Left ventricle myocardium inferior (tissue), 1 donor: ENCODE results near the gene RGS6. TPM values are rescaled to one million over a fixed set of nuclear protein-coding genes. Genes with fewer than 3 reads are reported as not detected.

Experiments
- DNase-seq: peaks from one replicate; pipeline ENCODE4 v3.0.0-alpha.2; 2020
- H3K27ac ChIP-seq: fragments of 200-600 bp; replicated peaks from 2 replicates; pipeline ENCODE4 v1.8.0; 2021
- H3K27me3 ChIP-seq: fragments of 200-600 bp; 2 replicates; pipeline ENCODE4 v1.8.0; 2021; ENCODE audit warnings: low read depth
- H3K36me3 ChIP-seq: fragments of 200-600 bp; 2 replicates; pipeline ENCODE4 v1.8.0; 2021
- H3K4me1 ChIP-seq: fragments of 200-600 bp; 2 replicates; pipeline ENCODE4 v1.8.0; 2021
- H3K4me3 ChIP-seq: fragments of 200-600 bp; 2 replicates; pipeline ENCODE4 v1.8.0; 2021; ENCODE audit warnings: mild to moderate bottlenecking, moderate library complexity
- H3K9me3 ChIP-seq: fragments of 200-600 bp; replicated peaks from 2 replicates; pipeline ENCODE4 v1.8.0; 2021
- CTCF ChIP-seq: fragments of 200-600 bp; IDR thresholded peaks from 2 replicates; pipeline ENCODE4 v1.8.0; 2021; ENCODE audit warnings: antibody characterized with exemption, mild to moderate bottlenecking, borderline replicate concordance
- intact Hi-C: fragments of 100-400 bp; cut with micrococcal nuclease; formaldehyde crosslinking; loops from one replicate; pipeline ENCODE4 v1.11.0; 2022
- total RNA-seq: library from RNA; stranded (reverse); fragmentation: NEBNext Ultra II Directional; extraction: Animal tissue kit (Norgen Biotek cat#: 25700); gene quantifications from one replicate; pipeline ENCODE4 v1.2.1, GENCODE V29; 2021
- donor health status: DM: no; HTN: yes; CAD: no; lungs with severe emphysema.

Gene RGS6
- total RNA-seq, 1 donor from 2014 or later, result 23.0 TPM

- no peak overlapping the region for H3K27ac ChIP-seq
- intact Hi-C loops, result no loop called here
- H3K36me3 ChIP-seq, result no peaks in the 10 kb centered on the region
- H3K27me3 ChIP-seq, result no peaks in the 10 kb centered on the region
- H3K4me1 ChIP-seq, result no peaks in the 10 kb centered on the region
- no peak overlapping the region for H3K4me3 ChIP-seq
- no peak for TF ChIP-seq CTCF
- no peak for DNase-seq
- no peaks in the 10 kb centered on the region for H3K9me3 ChIP-seq
Observed at GRCh38 chr14:72448212-72448611, 516.0 kb downstream of the RGS6 start.

GRCh38 chr14:72450473-72451044 is 518.3 kb downstream of the RGS6 start:
- intact Hi-C loops, result no loop called here
- Histone ChIP-seq H3K4me3 (no peak overlapping the region), H3K4me1 (no peaks in the 10 kb centered on the region), H3K27me3 (no peaks in the 10 kb centered on the region), H3K27ac (no peak overlapping the region), H3K9me3 (no peaks in the 10 kb centered on the region), H3K36me3 (no peaks in the 10 kb centered on the region)
- DNase-seq, result no peak
- no peak for TF ChIP-seq CTCF

GRCh38 chr14:72451054-72451972 is 519.1 kb downstream of the RGS6 start:
- Histone ChIP-seq H3K36me3 (no peaks in the 10 kb centered on the region), H3K27me3 (no peaks in the 10 kb centered on the region), H3K27ac (no peak overlapping the region), H3K9me3 (no peaks in the 10 kb centered on the region), H3K4me3 (no peak overlapping the region), H3K4me1 (no peaks in the 10 kb centered on the region)
- no peak for TF ChIP-seq CTCF
- DNase-seq, result no peak
- intact Hi-C loops, result no loop called here

- no peak for DNase-seq
- Histone ChIP-seq H3K36me3 (no peaks in the 10 kb centered on the region), H3K4me3 (no peak overlapping the region), H3K4me1 (no peaks in the 10 kb centered on the region), H3K27me3 (no peaks in the 10 kb centered on the region), H3K9me3 (no peaks in the 10 kb centered on the region), H3K27ac (no peak overlapping the region)
- TF ChIP-seq CTCF, result no peak
- intact Hi-C loops, result no loop called here
Observed at GRCh38 chr14:72452774-72453173, 520.5 kb downstream of the RGS6 start.

- Histone ChIP-seq H3K36me3 (peaks cover 8% of the 10 kb centered on the region), H3K4me3 (no peak overlapping the region), H3K4me1 (no peaks in the 10 kb centered on the region), H3K27ac (no peak overlapping the region), H3K9me3 (no peaks in the 10 kb centered on the region), H3K27me3 (no peaks in the 10 kb centered on the region)
- no peak for DNase-seq
- intact Hi-C loops, result no loop called here
- TF ChIP-seq CTCF, result no peak
Observed at GRCh38 chr14:72454388-72455160, 522.3 kb downstream of the RGS6 start.
